Choroid plexus epithelial cell (primary cell): ENCODE measurements around the gene ZNRF2.

ENCODE experiments used
- DNase-seq: peaks from one replicate; pipeline ENCODE4 v3.0.0-alpha.2; 2010; ENCODE audit warnings: low read depth
- H3K4me3 ChIP-seq: 2 replicates; pipeline ENCODE4 v1.5.1; 2011; ENCODE audit warnings: low read depth, mild to moderate bottlenecking, control low read depth, low read length, moderate library complexity
- TF ChIP-seq, protein P1 (sequence below): conservative IDR thresholded peaks from 2 replicates; pipeline ENCODE4 v1.5.1; 2011; ENCODE audit warnings: low read depth, mild to moderate bottlenecking, control low read depth, inconsistent platforms, low read length, moderate library complexity

ZNRF2 gene

GRCh38 chr7:30302656-30303311 is 18.4 kb downstream of the ZNRF2 start:
- TF ChIP-seq, protein P1, sequence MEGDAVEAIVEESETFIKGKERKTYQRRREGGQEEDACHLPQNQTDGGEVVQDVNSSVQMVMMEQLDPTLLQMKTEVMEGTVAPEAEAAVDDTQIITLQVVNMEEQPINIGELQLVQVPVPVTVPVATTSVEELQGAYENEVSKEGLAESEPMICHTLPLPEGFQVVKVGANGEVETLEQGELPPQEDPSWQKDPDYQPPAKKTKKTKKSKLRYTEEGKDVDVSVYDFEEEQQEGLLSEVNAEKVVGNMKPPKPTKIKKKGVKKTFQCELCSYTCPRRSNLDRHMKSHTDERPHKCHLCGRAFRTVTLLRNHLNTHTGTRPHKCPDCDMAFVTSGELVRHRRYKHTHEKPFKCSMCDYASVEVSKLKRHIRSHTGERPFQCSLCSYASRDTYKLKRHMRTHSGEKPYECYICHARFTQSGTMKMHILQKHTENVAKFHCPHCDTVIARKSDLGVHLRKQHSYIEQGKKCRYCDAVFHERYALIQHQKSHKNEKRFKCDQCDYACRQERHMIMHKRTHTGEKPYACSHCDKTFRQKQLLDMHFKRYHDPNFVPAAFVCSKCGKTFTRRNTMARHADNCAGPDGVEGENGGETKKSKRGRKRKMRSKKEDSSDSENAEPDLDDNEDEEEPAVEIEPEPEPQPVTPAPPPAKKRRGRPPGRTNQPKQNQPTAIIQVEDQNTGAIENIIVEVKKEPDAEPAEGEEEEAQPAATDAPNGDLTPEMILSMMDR, result no peak
- H3K4me3 ChIP-seq, result no peak overlapping the region
- DNase-seq, result no peak

GRCh38 chr7:30303312-30304039 is 19.1 kb downstream of the ZNRF2 start:
- TF ChIP-seq, protein P1, result no peak
- no peak overlapping the region for H3K4me3 ChIP-seq

GRCh38 chr7:30304177-30304884 is 19.9 kb downstream of the ZNRF2 start:
- no peak for DNase-seq
- H3K4me3 ChIP-seq, result no peak overlapping the region
- TF ChIP-seq, protein P1, result no peak

More at GRCh38 chr7:30303312-30304039, 19.1 kb downstream of the ZNRF2 start:
- no peak for DNase-seq

DNA sequence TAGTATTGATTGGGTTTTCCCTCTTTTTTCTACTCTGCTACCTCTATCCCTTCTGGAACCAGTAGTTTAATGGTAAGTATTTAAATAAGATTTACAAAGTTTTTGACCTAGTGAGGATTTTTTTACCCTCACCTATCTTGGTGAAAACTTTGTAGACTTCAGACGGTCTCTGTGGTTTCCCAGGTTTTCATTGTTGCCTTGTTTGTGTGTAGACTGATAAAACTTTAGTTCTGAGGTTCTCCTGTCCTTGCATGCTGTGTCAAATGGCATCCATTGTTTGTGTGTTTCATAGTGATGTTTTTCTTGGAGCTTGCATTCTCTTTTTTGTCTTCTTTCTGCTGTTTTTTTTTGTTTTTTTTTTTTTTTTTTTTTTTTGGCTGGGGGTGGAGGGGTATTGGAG is 22.6 kb downstream of the ZNRF2 start:
- no peak overlapping the region for H3K4me3 ChIP-seq
- DNase-seq, result no peak
- TF ChIP-seq, protein P1, result no peak

GRCh38 chr7:30308389-30308788 is 24.0 kb downstream of the ZNRF2 start:
- TF ChIP-seq, protein P1, result no peak
- no peak for DNase-seq
- H3K4me3 ChIP-seq, result no peak overlapping the region

GRCh38 chr7:30309302-30309701 is 24.9 kb downstream of the ZNRF2 start:
- no peak overlapping the region for H3K4me3 ChIP-seq

More at GRCh38 chr7:30309302-30309701, 24.9 kb downstream of the ZNRF2 start:
- TF ChIP-seq, protein P1, result no peak
- no peak for DNase-seq
